Sigmoid colon (tissue), 4 donors: ENCODE results near the gene GBA2.

Experiments used
- EP300 ChIP-seq, 4 donors: sonication (generic); formaldehyde crosslinking; IDR thresholded peaks; one replicate each; pipeline ENCODE4 v1.6.1; 2017; ENCODE audit warnings: antibody characterized with exemption in 4 of 4
- POLR2AphosphoS5 ChIP-seq, 4 donors: sonication (generic); formaldehyde crosslinking; IDR thresholded peaks; one replicate each; pipeline ENCODE4 v1.6.1; 2017; ENCODE audit warnings: antibody characterized with exemption in 4 of 4
- TF ChIP-seq, protein P1 (sequence below), 4 experiments: fragments of 450-650 bp in 3 of 4; fragments of 200-600 bp in 1 of 4; IDR thresholded peaks; one replicate each; pipeline ENCODE4 v1.5.1; 2016 to 2019; ENCODE audit warnings: antibody characterized with exemption in 4 of 4, mild to moderate bottlenecking in 3 of 4, moderate library complexity in 2 of 4

DNA sequence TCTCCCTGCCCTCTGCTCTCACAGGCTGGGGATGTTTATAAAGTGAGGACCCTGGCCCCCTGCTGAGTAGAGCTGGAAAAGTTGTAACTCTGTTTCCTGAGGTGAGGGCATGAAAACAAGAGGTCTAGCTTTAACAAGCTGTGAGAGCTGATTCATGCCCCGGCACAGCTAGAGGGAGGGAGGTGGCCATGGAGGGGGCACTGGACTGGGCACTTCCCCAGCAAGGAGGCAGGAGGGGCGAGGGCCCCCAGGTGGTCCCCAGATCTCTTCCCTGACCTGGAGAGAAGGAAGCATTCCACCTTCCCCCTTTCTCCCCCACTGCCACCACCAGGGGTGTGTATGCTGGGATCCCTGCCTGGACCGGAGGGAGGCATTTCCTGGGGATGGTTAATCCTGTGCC, 5.2 kb upstream of the GBA2 start, which contains the start of gene MSMP:
- TF ChIP-seq POLR2AphosphoS5 (IDR thresholded peaks at IDR 0.05) (no peak), EP300 (IDR thresholded peaks at IDR 0.05) (no peak)
- TF ChIP-seq, protein P1, sequence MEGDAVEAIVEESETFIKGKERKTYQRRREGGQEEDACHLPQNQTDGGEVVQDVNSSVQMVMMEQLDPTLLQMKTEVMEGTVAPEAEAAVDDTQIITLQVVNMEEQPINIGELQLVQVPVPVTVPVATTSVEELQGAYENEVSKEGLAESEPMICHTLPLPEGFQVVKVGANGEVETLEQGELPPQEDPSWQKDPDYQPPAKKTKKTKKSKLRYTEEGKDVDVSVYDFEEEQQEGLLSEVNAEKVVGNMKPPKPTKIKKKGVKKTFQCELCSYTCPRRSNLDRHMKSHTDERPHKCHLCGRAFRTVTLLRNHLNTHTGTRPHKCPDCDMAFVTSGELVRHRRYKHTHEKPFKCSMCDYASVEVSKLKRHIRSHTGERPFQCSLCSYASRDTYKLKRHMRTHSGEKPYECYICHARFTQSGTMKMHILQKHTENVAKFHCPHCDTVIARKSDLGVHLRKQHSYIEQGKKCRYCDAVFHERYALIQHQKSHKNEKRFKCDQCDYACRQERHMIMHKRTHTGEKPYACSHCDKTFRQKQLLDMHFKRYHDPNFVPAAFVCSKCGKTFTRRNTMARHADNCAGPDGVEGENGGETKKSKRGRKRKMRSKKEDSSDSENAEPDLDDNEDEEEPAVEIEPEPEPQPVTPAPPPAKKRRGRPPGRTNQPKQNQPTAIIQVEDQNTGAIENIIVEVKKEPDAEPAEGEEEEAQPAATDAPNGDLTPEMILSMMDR (IDR thresholded peaks at IDR 0.05) = no peak
